ENCODE data around the gene MOB4. TPM values are rescaled to one million over a fixed set of nuclear protein-coding genes. Genes with fewer than 3 reads are reported as not detected.

The MOB4 gene
- total RNA-seq, 4 donors from 2014 or later = 30.7 to 47.1 (median 38.5) TPM

DNA sequence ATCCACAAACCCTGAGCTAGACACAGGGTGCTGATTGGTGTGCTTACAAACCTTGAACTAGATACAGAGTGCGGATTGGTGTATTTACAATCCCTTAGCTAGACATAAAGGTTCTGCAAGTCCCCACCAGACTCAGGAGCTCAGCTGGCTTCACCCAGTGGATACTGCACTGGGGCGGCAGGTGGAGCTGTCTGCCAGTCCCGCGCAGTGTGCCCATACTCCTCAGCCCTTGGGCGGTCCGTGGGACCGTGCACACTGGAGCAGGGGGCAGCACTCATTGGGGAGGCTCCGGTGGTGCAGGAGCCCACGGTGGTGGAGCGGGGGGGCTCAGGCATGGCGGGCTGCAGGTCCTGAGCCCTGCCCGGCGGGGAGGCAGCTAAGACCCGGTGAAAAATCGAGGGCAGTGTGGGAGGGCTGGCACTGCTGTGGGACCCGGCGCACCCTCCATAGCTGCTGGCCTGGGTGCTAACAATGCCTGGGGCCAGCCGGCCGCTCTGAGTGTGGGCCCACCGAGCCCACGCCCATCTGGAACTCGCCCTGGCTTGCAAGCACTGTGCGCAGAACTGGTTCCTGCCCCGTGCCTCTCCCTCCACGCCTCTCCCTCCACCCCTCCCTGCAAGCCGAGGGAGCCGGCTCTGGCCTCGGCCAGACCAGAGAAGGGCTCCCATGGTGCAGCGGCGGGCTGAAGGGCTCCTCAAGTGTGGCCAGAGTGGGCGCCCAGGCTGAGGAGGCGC lies 75.6 kb downstream of the MOB4 start:
- Histone ChIP-seq H3K36me3 (no peaks in the 10 kb centered on the region), H3K4me3 (peak overlapping the region in 1 of 4 donors; percentile 12), H3K4me1 (peaks cover 9 to 44% (median 14%) of the 10 kb centered on the region in 3 donors), H3K9me3 (no peaks in the 10 kb centered on the region), H3K27ac (peak overlapping the region in 2 of 4 donors; percentile 29 to 45), H3K27me3 (no peaks in the 10 kb centered on the region)
- WGBS, 2 donors = 77 to 84% methylated on average over 5 to 7 of the region's 32 CpGs
- TF ChIP-seq POLR2A (IDR thresholded peaks at IDR 0.05) = no peak
- TF ChIP-seq, protein P1, sequence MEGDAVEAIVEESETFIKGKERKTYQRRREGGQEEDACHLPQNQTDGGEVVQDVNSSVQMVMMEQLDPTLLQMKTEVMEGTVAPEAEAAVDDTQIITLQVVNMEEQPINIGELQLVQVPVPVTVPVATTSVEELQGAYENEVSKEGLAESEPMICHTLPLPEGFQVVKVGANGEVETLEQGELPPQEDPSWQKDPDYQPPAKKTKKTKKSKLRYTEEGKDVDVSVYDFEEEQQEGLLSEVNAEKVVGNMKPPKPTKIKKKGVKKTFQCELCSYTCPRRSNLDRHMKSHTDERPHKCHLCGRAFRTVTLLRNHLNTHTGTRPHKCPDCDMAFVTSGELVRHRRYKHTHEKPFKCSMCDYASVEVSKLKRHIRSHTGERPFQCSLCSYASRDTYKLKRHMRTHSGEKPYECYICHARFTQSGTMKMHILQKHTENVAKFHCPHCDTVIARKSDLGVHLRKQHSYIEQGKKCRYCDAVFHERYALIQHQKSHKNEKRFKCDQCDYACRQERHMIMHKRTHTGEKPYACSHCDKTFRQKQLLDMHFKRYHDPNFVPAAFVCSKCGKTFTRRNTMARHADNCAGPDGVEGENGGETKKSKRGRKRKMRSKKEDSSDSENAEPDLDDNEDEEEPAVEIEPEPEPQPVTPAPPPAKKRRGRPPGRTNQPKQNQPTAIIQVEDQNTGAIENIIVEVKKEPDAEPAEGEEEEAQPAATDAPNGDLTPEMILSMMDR (IDR thresholded peaks at IDR 0.05) = no peak
- no peak for DNase-seq
- intact Hi-C loops (cut with DNase I) = no loop called here

DNA sequence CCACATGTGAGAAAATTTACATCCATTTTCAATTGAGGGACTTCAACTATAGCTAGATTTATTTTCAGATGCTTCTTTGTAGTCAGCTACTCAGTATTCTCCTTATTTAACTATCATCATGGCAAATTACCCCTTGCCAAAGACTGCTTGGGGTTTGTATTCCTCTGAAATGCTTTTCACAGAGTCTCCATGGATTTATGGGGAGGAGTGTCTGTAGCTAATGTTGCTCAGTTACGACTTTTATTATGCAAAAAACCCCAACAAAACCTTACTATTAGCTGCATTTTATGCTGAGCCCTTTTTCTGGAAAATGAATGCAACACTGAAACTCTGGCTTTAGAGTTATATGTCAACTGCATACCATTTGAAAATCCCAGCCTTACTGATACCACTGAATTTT lies 80.9 kb downstream of the MOB4 start:
- H3K9me3 ChIP-seq = no peaks in the 10 kb centered on the region
- intact Hi-C loops (cut with DNase I) = no loop called here
- no peak overlapping the region for H3K4me3 ChIP-seq
- TF ChIP-seq POLR2A (IDR thresholded peaks at IDR 0.05) = no peak
- TF ChIP-seq, protein P1 (IDR thresholded peaks at IDR 0.05) = no peak
- no peaks in the 10 kb centered on the region for H3K36me3 ChIP-seq
- peak overlapping the region in 2 of 4 donors; percentile 43 to 51 for H3K27ac ChIP-seq
- no peak for DNase-seq
- WGBS, 2 donors = 36 to 50% methylated on average over 1 of the region's 1 CpG
- H3K27me3 ChIP-seq = no peaks in the 10 kb centered on the region
- H3K4me1 ChIP-seq = peaks cover 9 to 53% (median 19%) of the 10 kb centered on the region in 3 donors

DNA sequence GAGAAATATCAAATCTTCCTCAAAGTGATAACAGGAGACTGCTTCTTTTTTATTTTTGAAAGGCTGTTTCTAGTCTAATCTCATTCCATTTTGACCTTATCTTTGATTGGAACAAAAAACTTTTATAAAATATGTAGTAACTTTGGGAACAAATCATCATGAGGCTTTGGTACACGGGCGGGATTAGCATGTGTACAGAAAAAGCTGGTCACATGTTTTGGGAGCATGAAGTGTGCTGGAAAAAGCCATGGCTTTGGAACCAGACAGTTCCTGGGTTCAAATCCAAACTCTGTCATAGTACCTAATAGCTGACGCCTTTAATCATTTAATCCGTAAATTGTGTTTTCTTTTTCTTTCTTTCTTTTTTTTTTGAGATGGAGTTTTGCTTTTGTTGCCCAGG lies 81.3 kb downstream of the MOB4 start:
- WGBS, 2 donors = 71 to 76% methylated on average over 4 of the region's 4 CpGs
- H3K27ac ChIP-seq = peak overlapping the region in 2 of 4 donors; percentile 43 to 51
- H3K27me3 ChIP-seq = no peaks in the 10 kb centered on the region
- no peaks in the 10 kb centered on the region for H3K36me3 ChIP-seq
- peaks cover 5 to 49% (median 15%) of the 10 kb centered on the region in 3 donors for H3K4me1 ChIP-seq
- H3K4me3 ChIP-seq = no peak overlapping the region
- no peaks in the 10 kb centered on the region for H3K9me3 ChIP-seq
- TF ChIP-seq, protein P1 (IDR thresholded peaks at IDR 0.05) = no peak
- no peak for TF ChIP-seq POLR2A (IDR thresholded peaks at IDR 0.05)
- DNase-seq = no peak
- intact Hi-C loops (cut with DNase I) = no loop called here

DNA sequence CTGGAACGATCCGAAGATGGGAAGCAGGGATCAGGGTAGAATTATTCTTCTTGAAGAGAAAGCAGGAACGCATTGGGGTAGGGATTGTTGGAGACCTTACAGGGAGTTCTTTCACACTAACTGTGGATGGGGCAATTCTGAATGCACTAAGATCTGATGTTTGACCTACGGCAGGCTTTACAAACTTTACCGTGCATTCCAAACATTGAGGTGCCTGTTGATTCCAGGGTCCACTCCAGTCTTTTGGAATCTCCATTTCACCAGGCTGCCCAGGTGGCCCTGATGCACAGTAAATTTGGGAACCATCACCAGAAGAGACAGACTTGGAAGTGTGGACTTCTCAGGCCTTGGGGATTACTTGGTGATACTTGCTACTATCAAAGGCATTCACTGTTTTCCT lies 82.6 kb downstream of the MOB4 start:
- WGBS, 2 donors = 89 to 95% methylated on average over 5 of the region's 5 CpGs
- intact Hi-C loops (cut with DNase I) = no loop called here

More for the DNA sequence above, 82.6 kb downstream of the MOB4 start:
- H3K36me3 ChIP-seq = no peaks in the 10 kb centered on the region
- no peak for DNase-seq
- TF ChIP-seq, protein P1 (IDR thresholded peaks at IDR 0.05) = no peak
- no peak for TF ChIP-seq POLR2A (IDR thresholded peaks at IDR 0.05)
- H3K4me3 ChIP-seq = no peak overlapping the region
- H3K27ac ChIP-seq = no peak overlapping the region
- H3K4me1 ChIP-seq = peaks cover 3 to 44% (median 13%) of the 10 kb centered on the region in 3 donors
- H3K27me3 ChIP-seq = no peaks in the 10 kb centered on the region
- no peaks in the 10 kb centered on the region for H3K9me3 ChIP-seq

All from esophagus squamous epithelium (tissue), 5 donors.